ENCODE data around the gene ACTR1B. TPM values are rescaled to one million over a fixed set of nuclear protein-coding genes. Genes with fewer than 3 reads are reported as not detected.

ACTR1B gene
- total and polyA plus RNA-seq, 2 of the 4 experiments (the other 2 are of a cell fraction) = 40.5 to 68.8 TPM

DNA sequence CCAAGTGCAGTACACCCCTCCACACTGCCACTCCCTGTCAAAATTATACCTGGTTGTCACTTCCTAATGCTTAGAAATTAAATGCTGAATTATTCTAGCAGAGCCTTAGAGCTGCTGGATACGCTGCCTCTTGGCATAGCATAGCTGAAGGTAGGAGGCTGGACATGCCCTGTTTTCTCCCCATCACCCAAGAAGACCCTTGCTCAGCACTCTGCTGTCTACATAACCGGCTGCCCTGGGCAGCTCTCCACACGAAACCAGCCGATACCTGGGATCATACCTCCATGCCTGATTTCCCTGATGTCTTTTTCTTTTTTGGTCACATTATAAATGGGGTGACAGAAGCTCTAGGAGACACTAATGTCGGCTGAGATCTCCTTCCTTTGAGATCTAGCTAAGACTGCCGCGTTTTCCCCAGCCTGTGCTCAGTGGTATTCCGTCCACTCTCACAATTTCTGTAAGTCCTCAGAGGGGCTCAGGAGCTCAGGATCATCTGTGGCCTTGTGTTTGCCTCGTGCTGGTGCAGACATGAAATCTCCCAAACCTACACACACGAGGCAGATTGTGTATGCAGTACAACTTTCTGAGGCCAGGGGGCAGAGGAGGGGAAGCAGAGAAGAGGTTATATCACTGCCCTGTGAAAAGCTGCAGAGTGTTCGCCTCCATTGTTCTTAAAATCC lies 36.1 kb upstream of the ACTR1B start:
- Histone ChIP-seq H2AFZ (replicated peaks; ENCODE audit: low read length, poor library complexity) (peak overlapping the region; percentile 76), H3K27me3 (ENCODE audit: control insufficient read depth, insufficient read depth, low read length) (no peaks in the 10 kb centered on the region; the same call in none of the 2 replicates), H3K9me3 (ENCODE audit: control insufficient read depth, insufficient read depth, low read length) (no peaks in the 10 kb centered on the region), H4K8ac (ENCODE audit: low read depth in 2 of 2, low read length in 2 of 2) (no peak overlapping the region), H2BK15ac (ENCODE audit: low read depth, low read length) (no peak overlapping the region), H4K20me1 (ENCODE audit: insufficient read depth, low read length) (no peaks in the 10 kb centered on the region), H3K4me2 (ENCODE audit: low read depth, low read length) (no peak overlapping the region), H3K4me3 (ENCODE audit: insufficient read depth, low read depth, low read length) (no peak overlapping the region), H3K23ac (ENCODE audit: low read depth, low read length) (no peak overlapping the region), H3K9ac (ENCODE audit: low read depth, low read length) (no peak overlapping the region), H2AK9ac (replicated peaks; ENCODE audit: low read depth, low read length, poor library complexity) (no peak overlapping the region), H4K91ac (ENCODE audit: insufficient read depth, low read depth, low read length) (no peak overlapping the region), H3K4me1 (ENCODE audit: control insufficient read depth, insufficient read depth, low read length) (no peaks in the 10 kb centered on the region), H3K27ac (ENCODE audit: insufficient read depth, low read length) (no peak overlapping the region), H2BK120ac (ENCODE audit: low read depth, low read length) (no peak overlapping the region), H3K36me3 (ENCODE audit: control insufficient read depth, insufficient read depth, low read length) (no peaks in the 10 kb centered on the region), H3K18ac (ENCODE audit: low read depth, low read length) (no peak overlapping the region), H2AK5ac (ENCODE audit: low read depth, low read length) (no peak overlapping the region), H3K56ac (ENCODE audit: extremely low read depth, insufficient read depth, low read length) (no peak overlapping the region), H3K14ac (replicated peaks; ENCODE audit: low read depth, low read length) (no peak overlapping the region), H4K5ac (ENCODE audit: low read depth, low read length) (no peak overlapping the region), H2BK5ac (ENCODE audit: low read depth, low read length, poor library complexity, severe bottlenecking) (no peak overlapping the region), H3K79me1 (ENCODE audit: low read depth in 1 of 2, low read length in 2 of 2) (no peaks in the 10 kb centered on the region), H2BK20ac (ENCODE audit: low read depth, low read length) (no peak overlapping the region), H3K9me1 (ENCODE audit: insufficient read depth, low read length) (no peaks in the 10 kb centered on the region), H3K4ac (ENCODE audit: low read depth, low read length) (no peak overlapping the region)
- intact Hi-C loops (cut with micrococcal nuclease) (loop anchor here (1.0 to 10.0 kb wide), 6 partner anchors 65 to 1135 kb away; partner anchors contain the start of gene TMEM131), dilution Hi-C loops (cut with HindIII; ENCODE audit: low sequenced_read_pairs, unreplicated experiment) (no loop called here), in situ Hi-C loops (cut with MboI; ENCODE audit: low sequenced_read_pairs) (loop anchor here (10.0 kb wide), 2 partner anchors 105 to 685 kb away; no protein-coding TSS in a partner anchor)
- POLR2A ChIA-PET (ENCODE audit: unreplicated experiment) = no interaction called here
- CTCF ChIA-PET = interaction anchor here (0.8 to 5.3 kb wide), 10 partner anchors 10 to 685 kb away, joined by 3 to 47 read pairs (median 4); partner anchors contain the start of genes ACTR1B and ANKRD36B
- peak; percentile 94 for ATAC-seq (ENCODE audit: low read depth)
- DNase-seq = peak; percentile 54
- TF ChIP-seq SMC3 (IDR thresholded peaks at IDR 0.05; ENCODE audit: low read depth, low read length) (peak; percentile 73), RAD21 (IDR thresholded peaks at IDR 0.05; ENCODE audit: low read length) (peak; percentile 61), RFX5 (IDR thresholded peaks at IDR 0.05; ENCODE audit: low read depth, low read length) (0 out of 2 replicates have a peak, but pooled peaks have one; percentile 56)
- TF ChIP-seq, protein P1, sequence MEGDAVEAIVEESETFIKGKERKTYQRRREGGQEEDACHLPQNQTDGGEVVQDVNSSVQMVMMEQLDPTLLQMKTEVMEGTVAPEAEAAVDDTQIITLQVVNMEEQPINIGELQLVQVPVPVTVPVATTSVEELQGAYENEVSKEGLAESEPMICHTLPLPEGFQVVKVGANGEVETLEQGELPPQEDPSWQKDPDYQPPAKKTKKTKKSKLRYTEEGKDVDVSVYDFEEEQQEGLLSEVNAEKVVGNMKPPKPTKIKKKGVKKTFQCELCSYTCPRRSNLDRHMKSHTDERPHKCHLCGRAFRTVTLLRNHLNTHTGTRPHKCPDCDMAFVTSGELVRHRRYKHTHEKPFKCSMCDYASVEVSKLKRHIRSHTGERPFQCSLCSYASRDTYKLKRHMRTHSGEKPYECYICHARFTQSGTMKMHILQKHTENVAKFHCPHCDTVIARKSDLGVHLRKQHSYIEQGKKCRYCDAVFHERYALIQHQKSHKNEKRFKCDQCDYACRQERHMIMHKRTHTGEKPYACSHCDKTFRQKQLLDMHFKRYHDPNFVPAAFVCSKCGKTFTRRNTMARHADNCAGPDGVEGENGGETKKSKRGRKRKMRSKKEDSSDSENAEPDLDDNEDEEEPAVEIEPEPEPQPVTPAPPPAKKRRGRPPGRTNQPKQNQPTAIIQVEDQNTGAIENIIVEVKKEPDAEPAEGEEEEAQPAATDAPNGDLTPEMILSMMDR (conservative IDR thresholded peaks at IDR 0.05; ENCODE audit: low read depth, low read length) = peak; percentile 72
- TF ChIP-seq, protein P2, sequence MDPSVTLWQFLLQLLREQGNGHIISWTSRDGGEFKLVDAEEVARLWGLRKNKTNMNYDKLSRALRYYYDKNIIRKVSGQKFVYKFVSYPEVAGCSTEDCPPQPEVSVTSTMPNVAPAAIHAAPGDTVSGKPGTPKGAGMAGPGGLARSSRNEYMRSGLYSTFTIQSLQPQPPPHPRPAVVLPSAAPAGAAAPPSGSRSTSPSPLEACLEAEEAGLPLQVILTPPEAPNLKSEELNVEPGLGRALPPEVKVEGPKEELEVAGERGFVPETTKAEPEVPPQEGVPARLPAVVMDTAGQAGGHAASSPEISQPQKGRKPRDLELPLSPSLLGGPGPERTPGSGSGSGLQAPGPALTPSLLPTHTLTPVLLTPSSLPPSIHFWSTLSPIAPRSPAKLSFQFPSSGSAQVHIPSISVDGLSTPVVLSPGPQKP (IDR thresholded peaks at IDR 0.05; ENCODE audit: borderline replicate concordance, low read depth, low read length) = no peak
- BruUV-seq (replicated peaks) = no TSS peak
- 58% methylated on average over 5 of the region's 11 CpGs; no CpG with 5 or more reads in 1 of the 2 experiments for WGBS, 2 experiments (ENCODE audit: extremely low coverage in 2 of 2, insufficient read length in 1 of 2)
